Testis (tissue), 3 donors: Measurements from ENCODE around the gene TCAF1. TPM values are rescaled to one million over a fixed set of nuclear protein-coding genes. Genes with fewer than 3 reads are reported as not detected.
"Not testable (repeated sequence)": the region's sequence is repeated elsewhere in the genome, so short reads cannot be mapped to it uniquely, and the experiment has no call there.

Experiments used
- DNase-seq: peaks from one replicate; pipeline ENCODE4 v3.0.0-alpha.2; 2019
- H3K27ac ChIP-seq, 2 donors: fragments of 200-600 bp; sonication (generic); one replicate each; pipeline ENCODE4 v1.5.1; 2019
- H3K27me3 ChIP-seq: fragments of 200-600 bp; sonication (generic); one replicate; pipeline ENCODE4 v1.5.1; 2019
- H3K36me3 ChIP-seq: fragments of 200-600 bp; sonication (generic); one replicate; pipeline ENCODE4 v1.5.1; 2017; ENCODE audit warnings: low read depth; ENCODE audit errors: missing control alignments
- H3K4me1 ChIP-seq: fragments of 200-600 bp; sonication (generic); one replicate; pipeline ENCODE4 v1.5.1; 2019
- H3K4me3 ChIP-seq, 2 donors: fragments of 200-600 bp; sonication (generic); one replicate each; pipeline ENCODE4 v1.5.1; 2017 to 2019
- H3K9me3 ChIP-seq: fragments of 200-600 bp; sonication (generic); one replicate; pipeline ENCODE4 v1.5.1; 2017
- POLR2A ChIP-seq: fragments of 450-650 bp; IDR thresholded peaks from one replicate; pipeline ENCODE4 v1.6.1; 2017; ENCODE audit warnings: antibody characterized with exemption, mild to moderate bottlenecking, moderate library complexity
- WGBS, 2 donors: methylation state at CpG; one replicate each; pipeline ENCODE4 v1.1.5; 2018; 5-methylcytosine and 5-hydroxymethylcytosine counted together
- intact Hi-C: fragments of 100-400 bp; cut with DNase I; formaldehyde crosslinking; loops from one replicate; pipeline ENCODE4 v1.15.1; 2023; ENCODE audit warnings: low total_unique reads
- polyA plus RNA-seq: library from polyadenylated mRNA; stranded (reverse); fragments of 350-450 nt; fragmentation: Illumina TruSeq; extraction: RNeasy Lipid Tissue Mini Kit (QIAGEN cat#74804); gene quantifications from one replicate; pipeline ENCODE4 v1.2.3, GENCODE V29; 2014; ENCODE audit warnings: low read depth, low replicate concordance; ENCODE audit not compliant: insufficient read depth
- total RNA-seq, 2 donors: library from RNA; depleted of rRNA; stranded (reverse); fragments of >200 nt; gene quantifications; one replicate each; pipeline ENCODE4 v1.2.3, GENCODE V29; 2016
- TF ChIP-seq, protein P1 (sequence below), 3 experiments: fragments of 450-650 bp in 2 of 3; fragments of 200-600 bp in 1 of 3; sonication (generic) in 1 of 3; IDR thresholded peaks; one replicate each; pipeline ENCODE4 v1.5.1; 2016 to 2019; ENCODE audit warnings: antibody characterized with exemption in 3 of 3, mild to moderate bottlenecking in 2 of 3, moderate library complexity in 1 of 3

The TCAF1 gene
- total and polyA plus RNA-seq, 3 donors from 2014 or later: 6.2 to 28.7 (median 21.3) TPM

DNA sequence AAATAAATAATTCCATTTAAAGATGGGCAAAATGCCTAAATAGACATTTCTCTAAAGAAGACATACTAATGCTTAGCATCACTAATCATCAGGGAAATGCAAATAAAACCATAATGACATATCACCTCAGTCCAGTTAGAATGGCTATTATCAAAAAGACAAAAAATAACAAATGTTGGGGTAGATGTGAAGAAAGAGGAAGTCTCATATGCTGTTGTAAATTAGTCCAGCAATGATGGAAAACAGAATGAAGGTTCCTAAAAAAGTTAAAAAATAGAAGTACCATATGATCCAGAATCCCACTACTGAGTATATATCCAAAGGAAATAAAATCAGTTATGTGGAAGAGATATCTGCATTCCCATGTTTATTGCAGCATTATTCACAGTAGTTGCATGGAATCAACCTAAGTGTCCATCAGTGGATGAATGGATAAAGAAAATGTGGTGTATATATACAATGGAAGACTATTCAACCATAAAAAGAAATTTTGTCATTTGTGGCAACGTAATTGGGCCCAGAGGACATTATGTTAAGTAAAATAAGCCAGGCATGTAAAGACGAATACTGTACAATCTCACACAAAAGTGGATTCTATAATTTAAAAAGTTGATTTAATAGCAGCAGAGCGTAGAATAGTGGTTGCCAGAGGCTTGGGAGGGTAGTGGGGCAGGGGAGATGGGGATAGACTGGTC is 52.0 kb downstream of the TCAF1 start:
- Histone ChIP-seq H3K27ac (no peak overlapping the region), H3K36me3 (no peaks in the 10 kb centered on the region), H3K27me3 (no peaks in the 10 kb centered on the region), H3K4me1 (no peaks in the 10 kb centered on the region), H3K9me3 (no peaks in the 10 kb centered on the region), H3K4me3 (no peak overlapping the region)
- intact Hi-C loops: no loop called here
- WGBS, 2 donors: 85 to 94% methylated on average over 3 of the region's 3 CpGs
- no peak for TF ChIP-seq POLR2A
- TF ChIP-seq, protein P1, sequence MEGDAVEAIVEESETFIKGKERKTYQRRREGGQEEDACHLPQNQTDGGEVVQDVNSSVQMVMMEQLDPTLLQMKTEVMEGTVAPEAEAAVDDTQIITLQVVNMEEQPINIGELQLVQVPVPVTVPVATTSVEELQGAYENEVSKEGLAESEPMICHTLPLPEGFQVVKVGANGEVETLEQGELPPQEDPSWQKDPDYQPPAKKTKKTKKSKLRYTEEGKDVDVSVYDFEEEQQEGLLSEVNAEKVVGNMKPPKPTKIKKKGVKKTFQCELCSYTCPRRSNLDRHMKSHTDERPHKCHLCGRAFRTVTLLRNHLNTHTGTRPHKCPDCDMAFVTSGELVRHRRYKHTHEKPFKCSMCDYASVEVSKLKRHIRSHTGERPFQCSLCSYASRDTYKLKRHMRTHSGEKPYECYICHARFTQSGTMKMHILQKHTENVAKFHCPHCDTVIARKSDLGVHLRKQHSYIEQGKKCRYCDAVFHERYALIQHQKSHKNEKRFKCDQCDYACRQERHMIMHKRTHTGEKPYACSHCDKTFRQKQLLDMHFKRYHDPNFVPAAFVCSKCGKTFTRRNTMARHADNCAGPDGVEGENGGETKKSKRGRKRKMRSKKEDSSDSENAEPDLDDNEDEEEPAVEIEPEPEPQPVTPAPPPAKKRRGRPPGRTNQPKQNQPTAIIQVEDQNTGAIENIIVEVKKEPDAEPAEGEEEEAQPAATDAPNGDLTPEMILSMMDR (IDR thresholded peaks at IDR 0.05): no peak
- no peak for DNase-seq

DNA sequence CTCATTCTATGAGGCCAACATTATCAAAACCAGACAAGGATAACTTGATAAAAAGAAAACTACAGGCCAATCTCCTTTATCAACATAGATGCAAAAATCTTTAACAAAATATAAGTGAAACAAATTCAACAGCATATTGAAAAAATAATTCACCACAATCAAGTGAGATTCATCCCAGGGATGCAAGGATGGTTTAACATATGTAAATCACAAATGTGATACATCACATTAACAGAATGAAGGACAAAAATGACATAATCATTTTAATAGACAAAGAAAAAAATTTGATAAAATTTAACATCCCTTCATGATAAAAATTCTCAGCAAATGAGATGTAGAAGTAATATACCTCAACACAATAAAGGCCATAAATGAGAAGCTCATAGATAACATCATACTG is 53.8 kb downstream of the TCAF1 start:
- no peak for DNase-seq
- intact Hi-C loops: no loop called here
- TF ChIP-seq POLR2A: no peak
- TF ChIP-seq, protein P1 (IDR thresholded peaks at IDR 0.05): no peak

DNA sequence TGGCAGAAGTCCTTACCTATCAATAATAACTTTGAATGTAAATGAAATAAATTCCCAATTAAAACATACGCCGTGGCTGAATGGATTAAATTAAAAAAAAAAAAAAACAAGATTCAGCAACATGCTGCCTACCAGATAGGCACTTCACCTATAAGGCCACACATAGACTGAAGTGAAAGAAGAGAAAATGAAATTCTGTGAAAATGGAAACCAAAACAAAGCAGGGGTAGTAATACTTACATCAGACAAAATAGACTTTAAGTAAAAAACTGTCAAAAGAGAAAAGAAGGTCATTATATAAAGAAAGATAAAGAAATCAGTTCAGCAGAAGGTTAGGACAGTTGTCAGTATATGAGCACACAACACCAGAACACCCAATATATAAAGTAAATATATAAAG is 55.3 kb downstream of the TCAF1 start:
- Histone ChIP-seq H3K27me3 (no peaks in the 10 kb centered on the region), H3K36me3 (no peaks in the 10 kb centered on the region), H3K9me3 (no peaks in the 10 kb centered on the region), H3K4me1 (no peaks in the 10 kb centered on the region), H3K4me3 (no peak overlapping the region), H3K27ac (no peak overlapping the region)
- intact Hi-C loops: no loop called here
- no peak for DNase-seq
- TF ChIP-seq POLR2A: no peak
- TF ChIP-seq, protein P1 (IDR thresholded peaks at IDR 0.05): no peak
- whole genome bisulfite sequencing, 2 donors: 94 to 98% methylated on average over 2 of the region's 2 CpGs

More for the DNA sequence above, 53.8 kb downstream of the TCAF1 start:
- Histone ChIP-seq H3K27ac (no peak overlapping the region), H3K27me3 (no peaks in the 10 kb centered on the region), H3K4me1 (no peaks in the 10 kb centered on the region), H3K36me3 (no peaks in the 10 kb centered on the region), H3K9me3 (no peaks in the 10 kb centered on the region), H3K4me3 (no peak overlapping the region)

DNA sequence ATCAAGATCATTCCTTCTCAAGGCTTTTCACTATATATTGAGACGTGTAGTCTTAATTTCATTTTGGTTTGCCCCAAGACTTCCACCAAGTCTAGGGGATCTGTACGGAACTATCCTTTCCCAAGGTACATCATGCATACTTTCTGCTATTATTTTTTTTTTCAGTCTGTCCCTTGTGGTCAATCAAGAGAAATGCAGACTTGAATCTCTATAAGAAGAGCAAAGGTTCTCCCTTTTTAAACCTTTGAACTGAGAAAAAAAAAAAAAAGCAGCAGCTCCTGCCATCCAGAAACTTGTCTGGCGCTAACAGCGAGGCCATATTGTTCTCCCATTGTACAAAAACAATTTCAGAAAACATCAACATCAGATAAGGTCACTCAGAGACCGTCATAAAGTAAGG is 60.3 kb downstream of the TCAF1 start:
- WGBS, 2 donors: 92 to 98% methylated on average over 4 of the region's 5 CpGs
- DNase-seq, H3K27ac ChIP-seq, H3K9me3 ChIP-seq, intact Hi-C loops, H3K4me3 ChIP-seq, H3K27me3 ChIP-seq, H3K4me1 ChIP-seq, H3K36me3 ChIP-seq: not testable (repeated sequence)

DNA sequence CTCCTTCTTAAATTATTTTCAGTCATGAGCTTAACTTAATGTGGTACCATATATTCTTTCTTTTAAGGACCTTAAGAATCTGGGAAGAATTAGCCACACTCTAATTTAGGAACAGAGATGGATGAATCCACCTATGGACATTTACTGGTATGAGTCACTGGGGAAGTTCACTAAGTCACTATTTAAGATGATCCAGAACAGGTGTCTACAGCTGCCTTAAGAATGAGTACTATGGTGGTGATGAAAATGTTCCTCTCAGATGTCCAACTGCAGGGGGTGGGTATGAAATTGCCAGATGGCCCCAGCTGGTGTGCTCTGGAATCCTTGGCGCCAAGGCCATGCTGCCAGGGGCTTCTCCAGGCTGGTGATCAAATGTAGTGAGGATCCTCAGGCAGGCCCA is 61.9 kb downstream of the TCAF1 start:
- intact Hi-C loops, H3K27ac ChIP-seq, H3K9me3 ChIP-seq, H3K27me3 ChIP-seq, DNase-seq, H3K36me3 ChIP-seq, H3K4me3 ChIP-seq, H3K4me1 ChIP-seq: not testable (repeated sequence)
- WGBS, 2 donors: no CpG with 5 or more reads among the region's 1 CpG

DNA sequence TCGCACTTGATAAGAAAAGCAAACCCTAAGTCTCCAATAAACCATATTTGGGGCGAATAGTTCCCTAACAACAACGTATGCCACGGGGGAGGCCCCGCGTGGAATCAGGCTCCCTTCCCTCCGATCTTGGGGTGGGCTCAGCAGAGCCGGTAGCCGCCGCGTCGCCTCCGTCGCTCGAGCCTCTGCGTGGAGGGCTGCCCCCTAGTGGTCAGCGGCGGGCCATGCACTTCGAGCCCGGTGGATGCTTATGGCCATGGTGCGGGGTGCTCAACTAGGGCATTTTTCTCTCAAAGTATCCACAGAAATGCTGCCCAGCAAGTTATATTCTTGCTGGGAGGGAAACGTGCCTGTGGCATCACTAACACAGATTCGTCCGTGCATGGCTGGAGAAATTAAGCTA is 64.8 kb downstream of the TCAF1 start:
- H3K27me3 ChIP-seq, H3K27ac ChIP-seq, H3K9me3 ChIP-seq, H3K36me3 ChIP-seq, H3K4me3 ChIP-seq, H3K4me1 ChIP-seq, intact Hi-C loops: not testable (repeated sequence)
- WGBS, 2 donors: 1% methylated on average over 15 of the region's 24 CpGs; no CpG with 5 or more reads in 1 of the 2 donors
- peak; percentile 94 for DNase-seq
- TF ChIP-seq, protein P1 (IDR thresholded peaks at IDR 0.05): peak in 1 of 3 experiments; percentile 63

DNA sequence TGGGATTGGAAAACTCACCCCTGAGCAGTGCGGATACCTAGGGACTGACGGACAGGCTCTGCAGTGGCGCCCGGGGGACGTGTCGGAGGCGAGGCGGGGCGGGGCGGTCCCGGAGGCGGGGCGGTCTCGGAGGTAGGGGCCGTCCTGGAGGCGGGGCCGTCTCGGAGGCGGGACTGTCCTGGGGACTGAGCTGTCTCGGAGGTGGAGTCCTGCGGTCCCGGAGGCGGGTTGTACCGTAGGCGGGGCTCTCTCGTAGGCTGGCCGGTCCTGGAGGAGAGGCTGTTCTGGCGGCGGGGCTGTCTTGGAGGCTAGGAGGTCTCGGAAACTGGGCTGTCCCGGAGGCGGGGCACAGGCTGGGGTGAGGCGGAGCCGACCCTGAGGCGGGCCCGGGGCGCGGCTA is 65.4 kb downstream of the TCAF1 start:
- H3K27me3 ChIP-seq, H3K27ac ChIP-seq, H3K9me3 ChIP-seq, H3K36me3 ChIP-seq, intact Hi-C loops, H3K4me1 ChIP-seq: not testable (repeated sequence)
- WGBS, 2 donors: 0% methylated on average over 8 of the region's 38 CpGs; no CpG with 5 or more reads in 1 of the 2 donors
- peak; percentile 96 for DNase-seq
- peak overlapping the region; percentile 42 to 57 for H3K4me3 ChIP-seq

DNA sequence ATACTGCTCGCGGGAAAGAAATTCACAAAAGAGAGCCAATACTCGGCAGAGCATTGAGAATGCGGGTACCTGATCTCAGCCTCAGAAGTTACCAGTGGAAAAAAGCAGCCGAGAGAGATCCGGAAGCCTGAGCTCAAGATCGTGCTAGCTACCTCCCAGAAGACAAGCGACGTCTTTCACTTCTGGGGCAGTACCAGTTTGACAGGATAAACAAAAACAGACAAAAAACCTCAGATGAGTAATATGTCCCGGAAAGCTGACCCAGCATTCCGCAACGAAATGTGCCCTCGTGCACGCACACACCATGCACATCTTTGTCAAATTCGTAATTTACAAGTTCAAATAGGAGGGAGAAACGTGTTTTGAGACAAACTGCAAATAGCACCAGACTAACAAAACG is 65.9 kb downstream of the TCAF1 start:
- WGBS, 2 donors: no CpG with 5 or more reads among the region's 17 CpGs
- H3K27me3 ChIP-seq, H3K9me3 ChIP-seq, intact Hi-C loops, DNase-seq, H3K36me3 ChIP-seq, H3K4me1 ChIP-seq, H3K27ac ChIP-seq: not testable (repeated sequence)
- H3K4me3 ChIP-seq: peak overlapping the region in 1 of 2 donors; percentile 57
